GM18951 (cell line): ENCODE measurements around the gene MYH9.
"Not testable (repeated sequence)": the region's sequence is repeated elsewhere in the genome, so short reads cannot be mapped to it uniquely, and the experiment has no call there.

Experiments used
- POLR2A ChIP-seq: IDR thresholded peaks from 4 replicates; pipeline ENCODE4 v1.6.1; 2011; ENCODE audit warnings: mild to moderate bottlenecking; ENCODE audit not compliant: insufficient read length, insufficient read depth; ENCODE audit errors: extremely low read depth
- in situ Hi-C: fragments of 300-500 bp; cut with MboI; formaldehyde crosslinking; loops from one replicate; pipeline ENCODE4 v1.12.0; 2022; ENCODE audit warnings: low sequenced_read_pairs, mixed read lengths, inconsistent platforms; ENCODE audit not compliant: unreplicated experiment

MYH9 gene

DNA sequence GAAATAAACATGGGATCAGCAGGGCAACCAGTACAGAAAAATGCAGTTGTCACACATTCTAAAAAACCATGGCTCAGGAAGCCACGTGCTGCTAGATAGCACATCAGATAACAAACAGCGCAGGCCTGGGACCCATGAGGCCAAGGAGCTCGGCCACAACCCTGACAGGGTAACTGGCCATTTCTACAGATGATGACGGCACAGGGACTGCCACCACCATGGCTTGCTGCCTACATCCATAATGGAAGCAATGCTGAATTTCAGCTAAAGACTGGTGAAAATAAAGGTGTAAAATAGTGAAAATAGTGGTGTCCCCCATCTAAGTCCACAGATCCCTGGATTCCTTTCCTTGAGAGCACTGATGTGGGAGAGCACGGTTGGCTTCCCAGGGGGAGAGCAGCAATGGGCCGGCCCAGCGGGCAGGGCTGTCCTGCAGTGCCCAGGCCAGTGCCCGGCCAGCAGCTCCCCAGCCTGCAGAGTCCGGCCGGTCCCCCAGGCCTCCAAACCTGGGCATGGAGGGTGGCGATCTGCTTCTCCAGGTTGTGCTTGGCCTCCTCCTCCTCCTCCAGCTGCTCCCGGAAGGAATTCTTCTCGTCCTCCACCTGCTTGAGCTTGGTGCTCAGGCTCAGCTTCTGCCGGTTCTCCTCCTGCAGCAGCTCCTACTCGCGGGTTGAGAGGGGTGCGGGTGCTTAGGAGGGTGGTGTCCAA, 94.8 kb downstream of the MYH9 start:
- peak; percentile 14 for TF ChIP-seq POLR2A
- in situ Hi-C loops = no loop called here

DNA sequence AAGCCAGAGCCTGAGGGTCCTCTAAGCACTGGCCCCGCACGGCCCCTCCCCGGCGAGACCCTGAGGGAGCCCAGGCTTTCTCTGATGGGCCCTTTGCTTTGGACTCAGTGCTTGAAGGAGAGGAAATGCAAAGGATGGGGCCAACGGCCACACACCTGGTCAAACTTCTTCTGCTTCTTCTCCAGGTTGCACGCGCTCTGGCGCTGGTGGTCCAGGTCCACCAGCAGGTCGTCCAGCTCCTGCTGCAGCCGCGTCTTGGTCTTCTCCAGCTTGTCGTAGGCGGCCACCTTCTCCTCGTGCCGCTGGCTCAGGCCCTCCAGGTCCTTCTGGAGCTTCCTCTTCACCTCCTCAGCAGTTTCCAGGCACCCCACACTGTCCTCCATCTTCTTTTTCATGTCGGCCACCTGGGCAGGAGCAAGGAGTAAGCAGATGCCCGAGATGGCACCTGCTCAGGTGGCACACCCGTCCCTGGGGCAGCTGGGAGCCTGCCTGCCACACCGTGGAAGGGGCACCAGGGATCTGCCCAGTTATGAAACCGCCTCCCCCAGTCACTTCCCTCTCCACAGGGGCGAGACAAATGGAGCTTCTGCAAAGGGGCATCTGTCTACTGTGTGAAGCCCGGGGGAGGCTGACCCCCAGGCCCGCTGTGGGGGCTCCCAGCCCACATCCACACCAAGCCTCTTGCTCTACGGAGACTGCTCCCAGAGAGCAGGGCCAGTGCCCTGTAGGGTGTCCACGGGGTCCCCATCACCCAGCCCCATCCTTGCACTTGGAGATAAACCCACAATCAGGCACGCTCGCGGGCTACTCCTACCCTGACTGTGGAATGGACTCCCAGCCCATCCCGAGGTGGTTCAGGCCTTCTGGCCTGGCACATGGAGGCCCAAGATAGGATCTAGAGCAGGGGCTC, 95.7 kb downstream of the MYH9 start:
- in situ Hi-C loops = no loop called here
- no peak for TF ChIP-seq POLR2A

DNA sequence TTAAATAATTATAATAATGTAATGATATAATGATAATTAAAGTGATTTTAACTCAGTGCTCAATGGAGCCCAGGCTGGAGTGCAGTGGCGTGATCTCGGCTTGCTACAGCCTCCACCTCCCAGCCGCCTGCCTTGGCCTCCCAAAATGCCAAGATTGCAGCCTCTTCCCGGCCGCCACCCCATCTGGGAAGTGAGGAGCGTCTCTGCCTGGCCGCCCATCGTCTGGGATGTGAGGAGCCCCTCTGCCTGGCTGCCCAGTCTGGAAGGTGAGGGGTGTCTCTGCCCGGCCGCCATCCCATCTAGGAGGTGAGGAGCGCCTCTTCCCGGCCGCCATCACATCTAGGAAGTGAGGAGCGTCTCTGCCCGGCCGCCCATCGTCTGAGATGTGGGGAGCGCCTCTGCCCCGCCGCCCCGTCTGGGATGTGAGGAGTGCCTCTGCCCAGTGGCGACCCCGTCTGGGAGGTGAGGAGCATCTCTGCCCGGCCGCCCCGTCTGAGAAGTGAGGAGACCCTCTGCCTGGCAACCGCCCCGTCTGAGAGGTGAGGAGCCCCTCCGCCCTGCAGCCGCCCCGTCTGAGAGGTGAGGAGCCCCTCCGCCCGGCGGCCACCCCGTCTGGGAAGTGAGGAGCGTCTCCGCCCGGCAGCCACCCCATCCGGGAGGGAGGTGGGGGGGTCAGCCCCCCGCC, 97.2 kb downstream of the MYH9 start:
- in situ Hi-C loops = not testable (repeated sequence)

DNA sequence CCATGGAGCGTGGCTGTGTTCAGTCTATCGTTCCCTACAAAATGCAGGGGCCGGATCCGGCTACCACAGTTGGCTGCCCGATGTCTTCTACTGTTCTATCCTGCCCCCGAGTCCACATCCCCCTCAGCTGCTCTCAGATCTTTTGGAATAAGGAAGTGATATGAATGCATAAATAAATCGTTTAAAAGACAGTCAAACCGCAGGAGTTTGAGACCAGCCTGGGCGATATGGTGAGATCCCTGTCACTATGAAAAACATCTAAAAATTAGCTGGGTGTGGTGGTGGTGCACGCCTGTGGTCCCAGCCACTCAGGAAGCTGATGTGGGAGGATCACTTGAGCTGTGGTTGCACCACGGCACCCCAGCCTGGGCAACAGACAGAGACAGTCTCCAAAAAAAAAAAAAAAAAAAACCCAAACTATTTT, 97.8 kb downstream of the MYH9 start:
- in situ Hi-C loops = not testable (repeated sequence)

DNA sequence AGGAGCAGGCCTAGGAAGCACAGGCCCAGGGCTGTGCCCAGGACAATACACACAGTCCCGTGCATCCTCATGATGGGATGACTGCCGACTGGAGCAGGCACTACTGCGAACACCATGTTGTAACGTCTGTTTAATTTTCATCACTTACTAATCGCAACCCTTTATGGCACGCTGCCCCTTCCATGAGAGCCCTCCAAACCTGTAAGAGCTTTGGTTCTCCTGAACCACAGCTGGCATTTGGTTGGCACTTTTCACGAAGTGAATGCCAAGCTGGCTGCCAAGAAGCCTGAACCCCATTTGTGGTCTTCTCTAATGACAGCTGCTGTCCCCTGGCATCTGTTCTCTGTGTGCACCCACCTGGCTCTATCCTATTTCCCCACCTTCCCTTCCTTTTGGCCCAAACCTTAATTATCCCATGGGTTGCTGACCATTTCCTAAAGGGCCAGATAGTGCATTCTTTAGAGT, 98.3 kb downstream of the MYH9 start:
- in situ Hi-C loops = no loop called here
- no peak for TF ChIP-seq POLR2A

DNA sequence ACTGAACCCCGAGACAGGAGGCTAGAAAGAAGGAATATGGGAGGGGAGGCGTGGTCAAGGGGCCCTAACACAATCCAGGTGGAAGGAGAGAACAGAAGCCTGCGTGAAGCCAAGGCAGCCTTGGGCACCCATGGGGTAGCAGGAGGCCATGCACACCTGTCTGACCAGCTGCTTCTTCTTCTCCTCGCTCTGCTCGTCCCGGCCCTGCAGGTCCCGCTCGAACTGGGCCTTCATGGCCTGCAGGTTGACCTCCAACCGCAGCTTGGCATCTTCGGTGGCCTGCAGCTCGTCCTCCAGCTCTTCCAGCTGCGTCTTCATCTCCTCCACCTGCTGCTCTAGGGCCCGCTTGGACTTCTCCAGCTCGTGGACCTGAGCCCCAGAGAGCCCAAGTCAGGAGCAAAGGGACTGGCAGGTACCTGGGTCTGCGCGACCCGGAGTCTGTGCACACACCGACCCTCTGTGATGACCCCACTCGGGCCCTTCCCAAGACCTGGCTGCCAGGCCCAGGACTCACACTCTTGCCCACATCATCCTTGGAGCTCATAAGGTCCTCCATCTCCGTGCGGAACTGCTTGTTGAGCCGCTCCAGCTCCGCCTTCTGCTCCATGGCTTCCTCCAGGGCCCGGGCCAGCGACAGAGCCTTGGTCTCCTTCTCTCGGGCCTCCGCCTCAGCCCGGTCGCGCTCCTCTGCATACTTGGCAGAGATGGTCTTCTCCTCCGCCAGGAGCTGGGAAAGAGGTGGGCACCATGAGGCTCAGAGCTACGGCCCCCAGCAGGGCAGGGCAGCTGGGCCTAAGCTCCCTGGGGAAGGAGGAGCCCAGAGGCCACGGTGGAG, 99.0 kb downstream of the MYH9 start:
- TF ChIP-seq POLR2A = no peak
- in situ Hi-C loops = no loop called here

DNA sequence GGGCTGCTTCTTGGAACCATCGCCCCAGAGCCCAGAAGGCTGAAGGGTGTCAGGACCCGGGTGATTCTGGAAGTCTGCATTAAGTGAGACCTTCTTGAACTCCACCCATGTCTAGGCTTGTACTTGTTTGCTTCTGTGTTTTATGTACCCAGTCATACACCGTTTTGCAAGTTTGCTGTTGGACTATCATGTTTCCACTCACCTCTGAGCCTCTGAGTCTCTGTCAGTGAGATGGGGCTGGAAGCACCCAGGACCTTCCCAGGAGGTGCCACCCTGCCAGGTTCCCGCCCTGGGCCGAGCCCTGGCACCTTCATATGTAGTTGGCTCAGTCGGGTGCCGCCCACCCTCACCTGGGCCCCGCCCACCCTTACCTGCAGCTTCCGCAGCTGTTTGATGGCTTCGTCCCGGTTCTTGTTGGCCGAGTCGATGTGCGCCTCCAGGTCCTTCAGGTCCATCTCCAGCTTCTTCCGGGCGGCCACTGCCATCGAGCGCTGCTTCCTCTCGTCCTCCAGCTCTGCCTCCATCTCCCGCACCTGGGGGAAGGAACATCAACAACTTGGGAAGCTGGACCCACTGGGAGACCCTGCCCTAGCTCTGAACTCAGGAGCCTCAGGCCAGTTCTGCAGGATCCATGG, 99.8 kb downstream of the MYH9 start:
- no peak for TF ChIP-seq POLR2A
- in situ Hi-C loops = no loop called here

DNA sequence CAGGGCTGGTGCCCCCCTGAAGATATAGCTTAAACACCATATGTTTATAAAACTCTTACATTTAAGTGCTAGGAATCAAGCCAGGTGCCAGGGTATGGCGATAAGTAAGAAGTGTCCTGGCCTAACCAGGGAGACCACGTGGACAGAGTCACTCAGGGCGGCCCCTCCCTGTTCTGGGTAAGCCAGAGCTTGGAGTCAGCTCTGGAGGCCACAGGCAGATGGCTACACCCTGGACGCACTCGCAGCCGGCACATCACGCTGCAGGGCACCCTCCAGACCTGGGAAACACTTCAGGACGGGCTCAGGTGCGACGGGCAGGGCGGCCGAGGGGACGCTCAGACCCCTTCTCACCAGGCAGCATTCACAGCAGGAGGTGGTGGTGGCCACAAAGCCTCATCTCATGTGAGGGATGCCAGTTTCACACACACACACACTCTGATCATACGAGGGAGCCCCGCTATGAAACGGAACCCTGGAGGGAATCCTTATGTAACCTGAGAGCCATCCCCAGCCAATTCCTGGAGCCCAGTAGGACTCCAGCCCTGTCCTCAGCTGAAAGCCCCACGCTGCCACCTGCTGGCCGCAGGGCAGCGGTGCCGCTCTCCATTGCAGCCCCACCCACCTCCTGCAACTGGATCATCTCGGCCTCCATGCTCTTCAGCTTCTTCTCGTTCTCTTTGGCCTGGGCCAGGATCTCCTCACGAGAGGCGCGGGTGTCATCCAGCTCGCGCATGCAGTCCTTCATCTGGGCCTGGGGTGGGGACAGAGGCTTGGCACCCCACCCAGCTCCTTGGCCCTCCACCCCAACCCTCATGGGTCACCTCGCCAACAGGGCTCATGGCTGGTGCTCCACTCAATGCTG, 101.4 kb downstream of the MYH9 start:
- in situ Hi-C loops = no loop called here
- TF ChIP-seq POLR2A = no peak

DNA sequence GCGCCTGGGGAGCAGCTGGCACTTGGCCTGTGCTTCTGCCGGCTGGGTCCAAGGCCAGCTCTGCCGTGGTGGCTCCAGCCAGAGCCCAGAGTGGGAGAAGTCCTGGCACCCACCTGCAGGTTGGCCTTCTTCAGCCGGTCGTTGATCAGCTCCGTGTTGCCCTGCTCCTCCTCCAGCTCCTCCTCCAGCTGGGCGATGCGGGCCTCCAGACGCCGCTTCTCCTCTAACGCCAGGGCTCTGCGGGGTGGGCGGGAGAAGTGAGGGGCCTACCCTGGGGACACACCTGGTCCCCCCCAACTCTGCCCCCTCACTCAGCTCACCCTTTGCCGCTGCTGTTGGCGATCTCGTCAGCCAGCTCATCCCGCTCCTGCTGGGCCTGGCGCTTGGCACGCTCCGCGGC, 102.2 kb downstream of the MYH9 start:
- in situ Hi-C loops = no loop called here
- no peak for TF ChIP-seq POLR2A

DNA sequence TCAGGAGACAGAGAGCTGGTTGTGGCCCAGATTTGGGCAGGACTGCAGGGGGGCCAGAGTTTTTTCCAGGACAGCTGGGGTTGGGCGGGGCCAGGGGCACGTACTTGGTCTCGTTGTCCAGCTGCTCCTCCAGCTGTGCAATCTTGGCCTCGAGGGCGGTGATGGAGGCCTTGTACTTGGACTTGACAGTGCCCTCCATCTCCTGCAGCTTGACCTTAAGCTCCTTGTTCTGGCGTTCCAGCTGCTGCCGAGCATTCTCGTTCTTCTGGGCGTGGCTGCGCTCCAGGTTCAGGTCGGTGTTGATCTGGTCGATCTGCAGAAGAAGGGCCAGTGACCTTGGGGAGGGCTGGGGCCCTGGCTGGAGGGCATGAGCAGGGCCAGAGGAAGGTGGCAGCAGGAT, 102.8 kb downstream of the MYH9 start:
- no peak for TF ChIP-seq POLR2A
- in situ Hi-C loops = no loop called here

DNA sequence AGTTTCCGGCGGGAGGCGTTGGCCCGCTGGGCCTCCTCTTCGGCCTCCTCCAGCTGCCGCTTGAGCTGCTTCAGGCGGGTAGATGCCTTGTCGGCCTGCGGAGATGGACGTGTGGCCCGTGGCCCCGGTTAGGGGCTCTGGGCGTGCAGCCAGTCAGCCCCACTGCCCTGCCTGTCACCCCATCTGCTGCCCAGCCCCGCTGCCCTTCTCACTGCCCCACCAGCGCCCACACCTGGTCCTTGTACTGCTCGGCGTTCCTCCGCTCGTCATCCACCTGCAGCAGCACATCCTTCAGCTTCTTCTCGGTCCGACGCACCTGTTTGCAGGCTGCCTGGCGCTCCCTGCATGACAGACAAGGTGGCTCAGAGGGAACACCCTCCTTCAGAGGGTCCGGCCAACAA, 103.6 kb downstream of the MYH9 start:
- in situ Hi-C loops = no loop called here
- TF ChIP-seq POLR2A = no peak

DNA sequence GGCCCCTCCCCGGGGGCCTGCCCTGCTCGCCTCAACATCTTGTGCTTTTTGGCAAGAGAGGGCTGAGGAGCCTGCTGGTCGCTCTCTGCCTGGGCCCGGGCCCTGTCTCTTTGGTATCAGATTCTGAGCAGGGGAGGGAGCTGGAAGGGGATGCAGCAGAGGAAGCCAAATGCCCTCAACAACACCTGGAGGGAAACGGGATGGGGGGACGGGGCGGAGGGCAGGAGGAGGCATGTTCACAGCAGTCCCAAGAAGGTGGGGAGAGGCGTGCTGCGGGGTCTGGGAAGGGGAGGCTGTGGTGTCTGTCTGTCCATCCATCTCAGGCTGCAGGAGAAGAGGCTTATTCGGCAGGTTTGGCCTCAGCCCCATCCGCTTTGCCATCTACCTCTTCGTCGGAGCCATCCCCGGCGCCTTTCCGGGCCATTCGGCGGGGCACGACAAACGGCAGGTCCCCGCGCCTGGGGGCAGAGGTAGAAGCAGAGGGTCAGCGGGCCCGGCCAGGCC, 105.4 kb downstream of the MYH9 start:
- TF ChIP-seq POLR2A = no peak
- in situ Hi-C loops = no loop called here
